Ovary (tissue), 9 donors: Measurements from ENCODE around the gene NFATC3. TPM values are rescaled to one million over a fixed set of nuclear protein-coding genes. Genes with fewer than 3 reads are reported as not detected.

Source experiments
- DNase-seq, 5 donors: peaks; one replicate each; pipeline ENCODE4 v3.0.0-alpha.2; 2019 to 2020
- H3K27ac ChIP-seq, 2 donors: fragments of 200-600 bp; one replicate each; pipeline versions ENCODE4 v1.5.1 to v1.8.0; 2019 to 2022
- H3K27me3 ChIP-seq: fragments of 200-600 bp; one replicate; pipeline ENCODE4 v1.8.0; 2022
- H3K36me3 ChIP-seq: fragments of 200-600 bp; sonication (generic); one replicate; pipeline ENCODE4 v1.5.1; 2019
- H3K4me1 ChIP-seq: one replicate; pipeline ENCODE4 v1.8.1; 2013; ENCODE audit warnings: mild to moderate bottlenecking, moderate library complexity; ENCODE audit not compliant: insufficient read depth
- H3K4me3 ChIP-seq: fragments of 200-600 bp; sonication (generic); one replicate; pipeline ENCODE4 v1.5.1; 2017
- H3K9me3 ChIP-seq, 2 donors: fragments of 200-600 bp in 1 of 2; sonication (generic) in 1 of 2; one replicate each; pipeline versions ENCODE4 v1.5.1 to v1.8.1; 2013 to 2019; ENCODE audit warnings: mild to moderate bottlenecking in 1 of 2, moderate library complexity in 1 of 2
- CTCF ChIP-seq, 3 donors: fragments of 450-650 bp in 2 of 3; fragments of 200-600 bp in 1 of 3; IDR thresholded peaks; one replicate each; pipeline versions ENCODE4 v1.5.1 to v1.8.0; 2016 to 2022; ENCODE audit warnings: antibody characterized with exemption in 3 of 3, mild to moderate bottlenecking in 1 of 3
- EP300 ChIP-seq: sonication (generic); formaldehyde crosslinking; IDR thresholded peaks from one replicate; pipeline ENCODE4 v1.6.1; 2017; ENCODE audit warnings: antibody characterized with exemption
- POLR2A ChIP-seq: fragments of 450-650 bp; IDR thresholded peaks from one replicate; pipeline ENCODE4 v1.6.1; 2017; ENCODE audit warnings: antibody characterized with exemption, mild to moderate bottlenecking, moderate library complexity
- WGBS, 3 donors: extraction: QIAGEN DNeasy Blood & Tissue Kit in 1 of 3; methylation state at CpG; one replicate each; pipeline versions ENCODE4 v1.1.5 to v1.1.7; 2013 to 2017; 5-methylcytosine and 5-hydroxymethylcytosine counted together
- intact Hi-C, 4 donors: fragments of 100-400 bp; cut with DNase I; formaldehyde crosslinking; loops; one replicate each; pipeline versions ENCODE4 v1.11.0 to v1.15.1; 2022 to 2023
- polyA plus RNA-seq, 2 donors: library from polyadenylated mRNA; stranded (reverse); fragments of 200-250 nt in 1 of 2; fragments of 350-450 nt in 1 of 2; fragmentation: Illumina TruSeq in 1 of 2; extraction: RNeasy Lipid Tissue Mini Kit (QIAGEN cat#74804) in 1 of 2; gene quantifications; one replicate each; pipeline ENCODE4 v1.2.3, GENCODE V29; 2013 to 2014
- total RNA-seq, 7 donors: library from RNA; depleted of rRNA in 2 of 7; stranded (reverse); fragments of >200 nt in 2 of 7; fragmentation: NEBNext Ultra II Directional in 3 of 7; extraction: Animal tissue kit (Norgen Biotek cat#: 25700) in 3 of 7; gene quantifications; one replicate each; pipeline versions ENCODE4 v1.1.0 to v1.2.4, GENCODE V29; 2016 to 2023
- donor health status: DM: no; HTN: no; CAD: no; lungs with moderate emphysema.
- donor health status: DM: no; HTN: no; CAD: no.
- donor health status: Bipolar disorder and iron deficiency.
- donor health status: DM: yes; HTN: yes; CAD: no.
- donor health status: DM: no; HTN: no; CAD: no.
- donor health status: DM: yes; HTN: yes; CAD: no.

Gene NFATC3
- total and polyA plus RNA-seq, 9 donors, result 12.5 to 77.1 (median 43.6) TPM

GRCh38 chr16:68217506-68217905 lies 132.3 kb downstream of the NFATC3 start:
- no peaks in the 10 kb centered on the region for H3K9me3 ChIP-seq
- no peak overlapping the region for H3K4me3 ChIP-seq
- H3K27me3 ChIP-seq, result no peaks in the 10 kb centered on the region
- no peaks in the 10 kb centered on the region for H3K4me1 ChIP-seq
- intact Hi-C loops, result no loop called here
- no peak for DNase-seq
- H3K36me3 ChIP-seq, result no peaks in the 10 kb centered on the region
- TF ChIP-seq EP300 (no peak), CTCF (IDR thresholded peaks at IDR 0.05) (no peak), POLR2A (no peak)
- H3K27ac ChIP-seq, result no peak overlapping the region
- 92 to 94% (median 93%) methylated on average over 4 of the region's 4 CpGs for WGBS, 3 donors

- WGBS, 3 donors, result 90 to 93% (median 90%) methylated on average over 6 of the region's 6 CpGs
- no peaks in the 10 kb centered on the region for H3K9me3 ChIP-seq
- no peak overlapping the region for H3K27ac ChIP-seq
- intact Hi-C loops, result loop anchor here in 2 of 4 donors (10.0 kb wide), 2 partner anchors 125 to 145 kb away; no protein-coding TSS in a partner anchor
- H3K4me1 ChIP-seq, result no peaks in the 10 kb centered on the region
- H3K27me3 ChIP-seq, result no peaks in the 10 kb centered on the region
- DNase-seq, result no peak
- no peak overlapping the region for H3K4me3 ChIP-seq
- no peaks in the 10 kb centered on the region for H3K36me3 ChIP-seq
- no peak for TF ChIP-seq EP300
- no peak for TF ChIP-seq CTCF (IDR thresholded peaks at IDR 0.05)
- no peak for TF ChIP-seq POLR2A
These were observed 134.7 kb downstream of the NFATC3 start for GRCh38 chr16:68219725-68220351.

GRCh38 chr16:68223072-68223471 lies 137.9 kb downstream of the NFATC3 start:
- no peaks in the 10 kb centered on the region for H3K36me3 ChIP-seq
- H3K4me3 ChIP-seq, result no peak overlapping the region
- no peak overlapping the region for H3K27ac ChIP-seq
- intact Hi-C loops, result loop anchor here in 2 of 4 donors (10.0 kb wide), 2 partner anchors 128 to 148 kb away; no protein-coding TSS in a partner anchor
- WGBS, 3 donors, result 87 to 89% (median 89%) methylated on average over 1 of the region's 1 CpG
- no peaks in the 10 kb centered on the region for H3K27me3 ChIP-seq
- no peaks in the 10 kb centered on the region for H3K4me1 ChIP-seq
- H3K9me3 ChIP-seq, result no peaks in the 10 kb centered on the region
- no peak for DNase-seq
- no peak for TF ChIP-seq POLR2A
- no peak for TF ChIP-seq EP300
- no peak for TF ChIP-seq CTCF (IDR thresholded peaks at IDR 0.05)

GRCh38 chr16:68226116-68226515 lies 140.9 kb downstream of the NFATC3 start:
- 70 to 84% (median 83%) methylated on average over 4 of the region's 4 CpGs for WGBS, 3 donors

More at GRCh38 chr16:68226116-68226515, 140.9 kb downstream of the NFATC3 start:
- no peaks in the 10 kb centered on the region for H3K36me3 ChIP-seq
- no peak overlapping the region for H3K4me3 ChIP-seq
- intact Hi-C loops, result loop anchor here in 2 of 4 donors (5.0 to 10.0 kb wide), 3 partner anchors 131 to 234 kb away; no protein-coding TSS in a partner anchor
- H3K4me1 ChIP-seq, result no peaks in the 10 kb centered on the region
- no peak for TF ChIP-seq EP300
- no peak for TF ChIP-seq CTCF (IDR thresholded peaks at IDR 0.05)
- TF ChIP-seq POLR2A, result no peak
- no peaks in the 10 kb centered on the region for H3K27me3 ChIP-seq
- H3K9me3 ChIP-seq, result no peaks in the 10 kb centered on the region
- H3K27ac ChIP-seq, result no peak overlapping the region
- DNase-seq, result no peak
